Anterior cingulate cortex (tissue), 58 donors: ENCODE results near the gene B3GALT5.

Experiments
- DNase-seq, 58 donors: peaks; one replicate each; lab custom pipeline; 2025; lab: John Stamatoyannopoulos, UW

B3GALT5 gene

GRCh38 chr21:39602076-39602689, 10.6 kb upstream of the B3GALT5 start:
- no peak for DNase-seq

GRCh38 chr21:39602793-39603192, 9.9 kb upstream of the B3GALT5 start:
- DNase-seq, result no peak

- peak in 1 of 58 donors; percentile 56 for DNase-seq
Measured at GRCh38 chr21:39604951-39605350, 7.8 kb upstream of the B3GALT5 start.

GRCh38 chr21:39610703-39611102, 2.0 kb upstream of the B3GALT5 start:
- no peak for DNase-seq

- DNase-seq, result peak in 2 of 58 donors; percentile 6 to 59
Measured at GRCh38 chr21:39611551-39612190, 1.1 kb upstream of the B3GALT5 start.

- DNase-seq, result no peak
Measured at GRCh38 chr21:39613041-39613934, 548 bp downstream of the B3GALT5 start.

GRCh38 chr21:39616211-39616772, 3.6 kb downstream of the B3GALT5 start:
- DNase-seq, result no peak

GRCh38 chr21:39620856-39621255, 8.1 kb downstream of the B3GALT5 start:
- no peak for DNase-seq

- DNase-seq, result no peak
Measured at GRCh38 chr21:39625211-39625895, 12.6 kb downstream of the B3GALT5 start.

- DNase-seq, result no peak
Measured at GRCh38 chr21:39628385-39628784, 15.6 kb downstream of the B3GALT5 start.

GRCh38 chr21:39630191-39630591, 17.5 kb downstream of the B3GALT5 start:
- DNase-seq, result no peak

- no peak for DNase-seq
Measured at GRCh38 chr21:39630827-39631226, 18.1 kb downstream of the B3GALT5 start.

- DNase-seq, result no peak
Measured at GRCh38 chr21:39631842-39632562, 19.3 kb downstream of the B3GALT5 start.

GRCh38 chr21:39632796-39633442, 20.2 kb downstream of the B3GALT5 start:
- DNase-seq, result no peak

- no peak for DNase-seq
Measured at GRCh38 chr21:39633770-39634181, 21.0 kb downstream of the B3GALT5 start.

- no peak for DNase-seq
Measured at GRCh38 chr21:39634507-39634906, 21.8 kb downstream of the B3GALT5 start.

- DNase-seq, result no peak
Measured at GRCh38 chr21:39637197-39637970, 24.6 kb downstream of the B3GALT5 start.

GRCh38 chr21:39637971-39638240, 25.2 kb downstream of the B3GALT5 start:
- DNase-seq, result no peak

- no peak for DNase-seq
Measured at GRCh38 chr21:39638281-39638680, 25.5 kb downstream of the B3GALT5 start.
